Thyroid gland (tissue), 4 donors: ENCODE measurements around the gene RCE1. TPM values are rescaled to one million over a fixed set of nuclear protein-coding genes. Genes with fewer than 3 reads are reported as not detected.

Experiments
- DNase-seq, 2 donors: peaks; one replicate each; pipeline ENCODE4 v3.0.0-alpha.2; 2019
- H3K27ac ChIP-seq, 3 donors: fragments of 200-600 bp; sonication (generic); 1 replicate in 2 of 3; 2 replicates in 1 of 3; pipeline ENCODE4 v1.5.1; 2016 to 2019; ENCODE audit warnings: mild to moderate bottlenecking in 1 of 3, moderate library complexity in 1 of 3
- H3K27me3 ChIP-seq: fragments of 200-600 bp; sonication (generic); one replicate; pipeline ENCODE4 v1.5.1; 2019
- H3K36me3 ChIP-seq, 2 donors: fragments of 200-600 bp; sonication (generic); one replicate each; pipeline ENCODE4 v1.5.1; 2016 to 2019
- H3K4me1 ChIP-seq, 2 donors: fragments of 200-600 bp; sonication (generic); one replicate each; pipeline ENCODE4 v1.5.1; 2017 to 2019
- H3K4me3 ChIP-seq, 3 donors: fragments of 200-600 bp; sonication (generic); replicated peaks in 1 of 3; 1 replicate in 2 of 3; 2 replicates in 1 of 3; pipeline ENCODE4 v1.5.1; 2016; ENCODE audit warnings: mild to moderate bottlenecking in 1 of 3
- H3K9me3 ChIP-seq: fragments of 200-600 bp; sonication (generic); one replicate; pipeline ENCODE4 v1.5.1; 2017
- POLR2A ChIP-seq, 2 donors: fragments of 450-650 bp; IDR thresholded peaks; one replicate each; pipeline ENCODE4 v1.6.1; 2017; ENCODE audit warnings: antibody characterized with exemption in 2 of 2, mild to moderate bottlenecking in 2 of 2, moderate library complexity in 1 of 2
- WGBS, 2 donors: methylation state at CpG; one replicate each; pipeline ENCODE4 v1.1.5; 2017; 5-methylcytosine and 5-hydroxymethylcytosine counted together
- intact Hi-C: fragments of 100-400 bp; cut with DNase I; formaldehyde crosslinking; loops from one replicate; pipeline ENCODE4 v1.15.1; 2023
- total RNA-seq, 4 donors: library from RNA; depleted of rRNA; stranded (reverse); fragments of >200 nt; gene quantifications; one replicate each; pipeline ENCODE4 v1.2.3, GENCODE V29; 2016
- TF ChIP-seq, protein P1 (sequence below), 6 experiments: fragments of 200-600 bp in 3 of 6; fragments of 450-650 bp in 3 of 6; sonication (generic) in 3 of 6; IDR thresholded peaks; one replicate each; pipeline ENCODE4 v1.5.1; 2016 to 2019; ENCODE audit warnings: antibody characterized with exemption in 6 of 6, mild to moderate bottlenecking in 2 of 6, inconsistent platforms in 1 of 6, moderate library complexity in 1 of 6

Gene RCE1
- total RNA-seq, 4 donors from 2014 or later, result 10.8 to 23.6 (median 16.1) TPM

DNA sequence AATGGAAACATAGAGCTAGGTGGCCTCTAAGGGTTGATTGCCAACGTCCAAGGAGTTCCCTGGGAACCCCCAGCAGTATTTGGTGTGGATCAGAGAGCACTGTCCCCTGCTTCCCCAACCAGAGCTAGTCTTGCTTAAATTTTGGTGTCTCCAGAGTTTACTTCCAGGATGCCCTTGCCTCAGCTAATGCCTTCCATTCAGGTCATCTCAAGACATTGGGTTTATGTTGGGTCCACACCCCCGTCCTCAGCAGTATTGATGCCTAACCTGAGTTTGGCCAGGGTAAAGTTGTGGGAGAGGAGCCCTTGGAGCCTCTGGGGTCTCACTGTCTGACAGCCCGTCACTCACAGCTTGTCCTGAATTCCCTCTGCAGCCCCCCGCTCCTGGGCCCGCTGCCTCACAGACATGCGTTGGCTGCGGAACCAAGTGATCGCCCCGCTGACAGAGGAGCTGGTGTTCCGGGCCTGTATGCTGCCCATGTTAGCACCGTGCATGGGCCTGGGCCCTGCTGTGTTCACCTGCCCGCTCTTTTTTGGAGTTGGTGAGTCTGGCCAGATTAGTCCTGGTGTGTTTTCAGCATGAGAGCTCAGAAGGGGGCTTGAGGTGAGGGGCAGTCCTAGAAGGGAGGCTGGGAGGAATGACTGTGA is 1.4 kb downstream of the RCE1 start:
- no peak for DNase-seq
- Histone ChIP-seq H3K36me3 (peaks cover 0 to 15% of the 10 kb centered on the region in 2 donors), H3K4me3 (no peak overlapping the region), H3K9me3 (no peaks in the 10 kb centered on the region), H3K4me1 (peaks cover 19 to 29% of the 10 kb centered on the region in 2 donors), H3K27ac (no peak overlapping the region), H3K27me3 (no peaks in the 10 kb centered on the region)
- intact Hi-C loops, result no loop called here
- 86 to 96% methylated on average over 10 to 12 of the region's 12 CpGs for WGBS, 2 donors
- TF ChIP-seq POLR2A (IDR thresholded peaks at IDR 0.05), result no peak
- TF ChIP-seq, protein P1, sequence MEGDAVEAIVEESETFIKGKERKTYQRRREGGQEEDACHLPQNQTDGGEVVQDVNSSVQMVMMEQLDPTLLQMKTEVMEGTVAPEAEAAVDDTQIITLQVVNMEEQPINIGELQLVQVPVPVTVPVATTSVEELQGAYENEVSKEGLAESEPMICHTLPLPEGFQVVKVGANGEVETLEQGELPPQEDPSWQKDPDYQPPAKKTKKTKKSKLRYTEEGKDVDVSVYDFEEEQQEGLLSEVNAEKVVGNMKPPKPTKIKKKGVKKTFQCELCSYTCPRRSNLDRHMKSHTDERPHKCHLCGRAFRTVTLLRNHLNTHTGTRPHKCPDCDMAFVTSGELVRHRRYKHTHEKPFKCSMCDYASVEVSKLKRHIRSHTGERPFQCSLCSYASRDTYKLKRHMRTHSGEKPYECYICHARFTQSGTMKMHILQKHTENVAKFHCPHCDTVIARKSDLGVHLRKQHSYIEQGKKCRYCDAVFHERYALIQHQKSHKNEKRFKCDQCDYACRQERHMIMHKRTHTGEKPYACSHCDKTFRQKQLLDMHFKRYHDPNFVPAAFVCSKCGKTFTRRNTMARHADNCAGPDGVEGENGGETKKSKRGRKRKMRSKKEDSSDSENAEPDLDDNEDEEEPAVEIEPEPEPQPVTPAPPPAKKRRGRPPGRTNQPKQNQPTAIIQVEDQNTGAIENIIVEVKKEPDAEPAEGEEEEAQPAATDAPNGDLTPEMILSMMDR (IDR thresholded peaks at IDR 0.05), result no peak

DNA sequence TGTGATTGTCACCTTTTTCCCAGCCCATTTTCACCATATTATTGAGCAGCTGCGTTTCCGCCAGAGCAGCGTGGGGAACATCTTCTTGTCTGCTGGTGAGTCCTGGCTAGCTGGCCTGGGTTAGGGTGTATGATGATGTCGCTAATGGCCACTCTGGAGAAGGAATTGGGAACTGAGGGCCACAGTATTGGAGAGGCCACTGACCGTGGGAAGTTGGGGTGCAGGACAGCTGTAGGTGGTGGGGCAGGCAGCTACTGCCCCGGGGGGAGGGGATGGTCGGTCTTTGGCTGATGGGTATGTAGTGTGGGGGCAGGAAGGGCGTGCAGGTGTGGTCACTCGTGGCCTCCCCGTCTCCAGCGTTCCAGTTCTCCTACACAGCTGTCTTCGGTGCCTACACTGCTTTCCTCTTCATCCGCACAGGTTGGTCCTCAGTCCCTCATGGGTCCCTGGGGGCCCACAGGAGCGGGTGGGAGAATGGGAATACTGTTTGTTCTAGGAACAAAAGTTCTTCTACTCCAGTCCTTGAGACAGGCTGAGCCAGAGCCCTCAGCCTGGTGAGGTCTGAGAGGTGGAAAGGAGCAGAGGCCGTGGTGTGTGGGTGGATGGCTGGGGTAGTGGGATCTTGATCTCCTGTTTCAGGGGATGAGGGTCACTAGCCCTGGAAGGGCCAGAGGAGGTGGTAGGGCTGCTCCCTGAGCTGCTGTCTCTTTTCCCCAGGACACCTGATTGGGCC is 2.1 kb downstream of the RCE1 start:
- H3K27ac ChIP-seq, result no peak overlapping the region
- no peaks in the 10 kb centered on the region for H3K9me3 ChIP-seq
- no peaks in the 10 kb centered on the region for H3K27me3 ChIP-seq
- H3K4me1 ChIP-seq, result peaks cover 19 to 29% of the 10 kb centered on the region in 2 donors
- 88% methylated on average over 14 to 15 of the region's 15 CpGs for WGBS, 2 donors
- intact Hi-C loops, result no loop called here
- no peak for TF ChIP-seq POLR2A (IDR thresholded peaks at IDR 0.05)
- TF ChIP-seq, protein P1 (IDR thresholded peaks at IDR 0.05), result no peak
- H3K4me3 ChIP-seq, result no peak overlapping the region
- peaks cover 0 to 15% of the 10 kb centered on the region in 2 donors for H3K36me3 ChIP-seq
- DNase-seq, result no peak

DNA sequence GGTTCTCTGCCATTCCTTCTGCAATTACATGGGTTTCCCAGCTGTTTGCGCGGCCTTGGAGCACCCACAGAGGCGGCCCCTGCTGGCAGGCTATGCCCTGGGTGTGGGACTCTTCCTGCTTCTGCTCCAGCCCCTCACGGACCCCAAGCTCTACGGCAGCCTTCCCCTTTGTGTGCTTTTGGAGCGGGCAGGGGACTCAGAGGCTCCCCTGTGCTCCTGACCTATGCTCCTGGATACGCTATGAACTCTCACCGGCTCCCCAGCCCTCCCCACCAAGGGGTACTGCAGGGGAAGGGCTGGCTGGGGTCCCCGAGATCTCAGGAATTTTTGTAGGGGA is 2.6 kb downstream of the RCE1 start:
- intact Hi-C loops, result no loop called here
- 91 to 95% methylated on average over 9 of the region's 9 CpGs for WGBS, 2 donors
- peaks cover 0 to 15% of the 10 kb centered on the region in 2 donors for H3K36me3 ChIP-seq
- TF ChIP-seq POLR2A (IDR thresholded peaks at IDR 0.05), result no peak
- TF ChIP-seq, protein P1 (IDR thresholded peaks at IDR 0.05), result no peak
- no peak for DNase-seq
- no peak overlapping the region for H3K27ac ChIP-seq
- peaks cover 19 to 26% of the 10 kb centered on the region in 2 donors for H3K4me1 ChIP-seq
- H3K27me3 ChIP-seq, result no peaks in the 10 kb centered on the region
- no peaks in the 10 kb centered on the region for H3K9me3 ChIP-seq
- H3K4me3 ChIP-seq, result no peak overlapping the region

DNA sequence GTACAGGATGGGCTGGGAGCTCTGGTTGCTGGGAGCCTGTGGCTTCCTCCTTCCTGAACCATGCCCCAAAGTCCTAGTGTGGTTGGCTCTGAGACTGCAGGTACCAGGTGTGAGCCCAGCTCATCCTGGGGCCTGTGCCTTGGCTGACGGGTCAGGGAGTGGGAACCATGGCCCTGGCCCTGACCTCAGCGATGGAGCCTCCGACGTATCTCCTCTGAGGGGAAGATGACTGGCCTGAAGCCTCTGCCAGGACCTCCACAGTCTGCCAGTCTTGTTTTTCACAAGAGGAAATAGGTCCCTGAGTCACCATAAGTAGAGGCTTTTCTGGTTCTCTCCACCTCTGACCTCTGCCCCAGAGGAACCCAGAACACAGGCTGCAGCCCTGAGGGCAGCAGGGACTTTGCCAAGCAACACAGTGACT is 3.4 kb downstream of the RCE1 start:
- H3K4me1 ChIP-seq, result peaks cover 16 to 21% of the 10 kb centered on the region in 2 donors
- no peak overlapping the region for H3K27ac ChIP-seq
- no peaks in the 10 kb centered on the region for H3K27me3 ChIP-seq
- no peak for DNase-seq
- TF ChIP-seq, protein P1 (IDR thresholded peaks at IDR 0.05), result no peak
- no peak for TF ChIP-seq POLR2A (IDR thresholded peaks at IDR 0.05)
- H3K4me3 ChIP-seq, result no peak overlapping the region
- no peaks in the 10 kb centered on the region for H3K9me3 ChIP-seq
- peaks cover 0 to 15% of the 10 kb centered on the region in 2 donors for H3K36me3 ChIP-seq
- intact Hi-C loops, result no loop called here
- WGBS, 2 donors, result 93% methylated on average over 4 of the region's 4 CpGs
